K562 (cell line): ENCODE results near the gene ADGRD1. TPM values are rescaled to one million over a fixed set of nuclear protein-coding genes. Genes with fewer than 3 reads are reported as not detected.

Experiments
- ATAC-seq: fragments of 200-7000 bp; cut with Tn5 transposase; 3 replicates; pipeline ENCODE4 v1.9.1; 2020; ENCODE audit warnings: moderate library complexity
- BruUV-seq: library from RNA; stranded (reverse); fragments of 400-500 nt; replicated peaks from 2 replicates; lab custom pipeline; 2021; lab: Mats Ljungman, UMichigan
- CTCF ChIA-PET: fragments of 300-600 bp; formaldehyde crosslinking; extraction: SDS; loops from one replicate; lab custom pipeline; 2021; ENCODE audit warnings: low intra/inter-chr PET ratio; lab: Yijun Ruan, JAX
- POLR2A ChIA-PET: fragments of 300-600, 350-650 bp; sonication (Branson Sonifier 250); formaldehyde crosslinking; extraction: SDS; loops from one replicate; lab custom pipeline; 2021; ENCODE audit warnings: antibody characterized with exemption, inconsistent platforms; lab: Yijun Ruan, JAX
- DNase-seq, 4 experiments: peaks; one replicate each; pipeline versions ENCODE4 v3.0.0 to v3.0.0-alpha.2; 2011 to 2018; ENCODE audit warnings: low spot score in 3 of 4, mixed read lengths in 3 of 4; ENCODE audit errors: extremely low read depth in 1 of 4
- FAIRE-seq: peaks from 2 replicates; lab custom pipeline; 2011; peaks lifted over from hg19 to GRCh38; lab: Jason Lieb, UNC
- H2AFZ ChIP-seq: 2 replicates; pipeline ENCODE4 v1.6.0; 2011; ENCODE audit warnings: low read depth, low read length, control low read depth, inconsistent platforms
- H3K27ac ChIP-seq: fragments of 200-600 bp; 3 replicates; pipeline ENCODE4 v1.8.0; 2011; ENCODE audit warnings: low read depth, mild to moderate bottlenecking, control low read depth, inconsistent platforms, low read length, moderate library complexity, mixed read lengths; ENCODE audit errors: extremely low read depth
- H3K27me3 ChIP-seq, 2 experiments: fragments of 300-600 bp in 1 of 2; 2 replicates in 1 of 2; 3 replicates in 1 of 2; pipeline versions ENCODE4 v1.6.0 to v1.8.0; 2011; ENCODE audit warnings: inconsistent platforms in 2 of 2, low read length in 2 of 2, mild to moderate bottlenecking in 1 of 2, mixed read lengths in 1 of 2, moderate library complexity in 1 of 2; ENCODE audit not compliant: control insufficient read depth in 2 of 2, insufficient read depth in 2 of 2
- H3K36me3 ChIP-seq: fragments of 300-600 bp; 3 replicates; pipeline ENCODE4 v1.8.0; 2011; ENCODE audit warnings: mild to moderate bottlenecking, low read length, inconsistent platforms; ENCODE audit not compliant: control insufficient read depth, insufficient read depth
- H3K4me1 ChIP-seq, 2 experiments: fragments of 200-600 bp in 1 of 2; replicated peaks in 1 of 2; 2 replicates in 1 of 2; 3 replicates in 1 of 2; pipeline versions ENCODE4 v1.5.1 to v1.8.0; 2011; ENCODE audit warnings: inconsistent platforms in 2 of 2, low read length in 2 of 2, mild to moderate bottlenecking in 1 of 2, mixed read lengths in 1 of 2, moderate library complexity in 1 of 2; ENCODE audit not compliant: control insufficient read depth in 2 of 2, insufficient read depth in 2 of 2
- H3K4me2 ChIP-seq: 2 replicates; pipeline ENCODE4 v1.6.1; 2011; ENCODE audit warnings: low read length, control low read depth, inconsistent platforms, mixed read lengths; ENCODE audit not compliant: insufficient read depth
- H3K4me3 ChIP-seq: fragments of 200-600 bp; sonication (generic), shearing (Covaris generic); 2 replicates; pipeline ENCODE4 v1.5.1; 2016; ENCODE audit warnings: control low read depth, inconsistent platforms
- H3K79me2 ChIP-seq: fragments of 200-600 bp; 3 replicates; pipeline ENCODE4 v1.8.0; 2011; ENCODE audit warnings: low read length, inconsistent platforms; ENCODE audit not compliant: control insufficient read depth, insufficient read depth
- H3K9ac ChIP-seq, 2 experiments: 2 replicates each; pipeline versions ENCODE4 v1.6.0 to v1.6.1; 2011; ENCODE audit warnings: low read depth in 2 of 2, low read length in 2 of 2, control low read depth in 1 of 2, inconsistent platforms in 1 of 2, mild to moderate bottlenecking in 1 of 2, mixed read lengths in 1 of 2; ENCODE audit not compliant: insufficient read depth in 1 of 2
- H3K9me1 ChIP-seq: one replicate; pipeline ENCODE4 v1.6.0; 2011; ENCODE audit warnings: inconsistent platforms, mild to moderate bottlenecking, low read length, moderate library complexity; ENCODE audit not compliant: control insufficient read depth, insufficient read depth
- H3K9me3 ChIP-seq: replicated peaks from 2 replicates; pipeline ENCODE4 v1.5.1; 2011; ENCODE audit warnings: low read depth, low read length, inconsistent platforms; ENCODE audit not compliant: control insufficient read depth, insufficient read depth
- H4K20me1 ChIP-seq: replicated peaks from 2 replicates; pipeline ENCODE4 v1.6.1; 2011; ENCODE audit warnings: low read length, inconsistent platforms, mixed read lengths; ENCODE audit not compliant: control insufficient read depth, insufficient read depth
- CEBPB ChIP-seq: fragments of 450-650 bp; IDR thresholded peaks from 2 replicates; pipeline ENCODE4 v1.6.1; 2016; ENCODE audit warnings: missing genetic modification characterization, missing compliant biosample characterization
- CXXC5 ChIP-seq: fragments of 250-450 bp; sonication (Bioruptor Pico); IDR thresholded peaks from 2 replicates; pipeline ENCODE4 v1.8.0; 2022; ENCODE audit warnings: inconsistent platforms, mild to moderate bottlenecking, moderate library complexity
- DLX4 ChIP-seq: fragments of 250-450 bp; sonication (Bioruptor Pico); IDR thresholded peaks from 2 replicates; pipeline ENCODE4 v1.6.1; 2021; ENCODE audit warnings: mild to moderate bottlenecking
- DMBX1 ChIP-seq: fragments of 250-450 bp; sonication (Bioruptor Pico); IDR thresholded peaks from 2 replicates; pipeline ENCODE4 v1.8.0; 2022; ENCODE audit warnings: inconsistent platforms, mild to moderate bottlenecking, moderate library complexity, borderline replicate concordance
- ILF3 ChIP-seq: fragments of 450-650 bp; IDR thresholded peaks from 2 replicates; pipeline ENCODE4 v1.6.1; 2018; ENCODE audit warnings: antibody characterized with exemption, mild to moderate bottlenecking, moderate library complexity, borderline replicate concordance
- KLF6 ChIP-seq: fragments of 250-450 bp; sonication (Bioruptor Pico); IDR thresholded peaks from 2 replicates; pipeline ENCODE4 v1.4.0; 2020; ENCODE audit warnings: mild to moderate bottlenecking, moderate library complexity, borderline replicate concordance
- NFATC3 ChIP-seq: fragments of 450-650 bp; IDR thresholded peaks from 2 replicates; pipeline ENCODE4 v1.6.1; 2017; ENCODE audit warnings: mild to moderate bottlenecking
- NFRKB ChIP-seq: fragments of 450-650 bp; IDR thresholded peaks from 2 replicates; pipeline ENCODE4 v1.6.1; 2016; ENCODE audit warnings: low read depth
- SMAD4 ChIP-seq: fragments of 250-450 bp; sonication (Bioruptor Pico); conservative IDR thresholded peaks from 2 replicates; pipeline ENCODE4 v1.8.0; 2021; ENCODE audit warnings: inconsistent platforms, mild to moderate bottlenecking, moderate library complexity
- ZBED1 ChIP-seq: IDR thresholded peaks from 2 replicates; pipeline ENCODE4 v1.6.1; 2014
- ZBTB9 ChIP-seq: fragments of 450-650 bp; formaldehyde crosslinking; IDR thresholded peaks from 2 replicates; pipeline ENCODE4 v1.4.0; 2020; ENCODE audit warnings: mild to moderate bottlenecking, moderate library complexity
- ZNF431 ChIP-seq: sonication (generic); formaldehyde crosslinking; IDR thresholded peaks from 2 replicates; pipeline ENCODE4 v1.8.0; 2022; ENCODE audit warnings: mild to moderate bottlenecking, missing genetic modification reagents
- WGBS: fragments of 100-300 bp; shearing (Covaris generic); methylation state at CpG from one replicate; pipeline ENCODE4 v1.1.6; 2016; ENCODE audit warnings: low coverage, mixed read lengths; ENCODE audit not compliant: insufficient coverage; ENCODE audit errors: missing lambda C conversion rate; 5-methylcytosine and 5-hydroxymethylcytosine counted together
- in situ Hi-C: fragments of 300-500 bp; cut with MboI; formaldehyde crosslinking; loops from 4 replicates; pipeline ENCODE4 v1.15.0; 2018; ENCODE audit warnings: inconsistent platforms, mixed read lengths
- intact Hi-C: fragments of 100-400 bp; cut with micrococcal nuclease; formaldehyde crosslinking; loops from 2 replicates; pipeline ENCODE4 v1.14.2; 2022
- polyA plus RNA-seq, 8 experiments: library from polyadenylated mRNA; depleted of rRNA in 4 of 8; stranded (reverse) in 5 of 8; unstranded in 3 of 8; fragments of >200 nt; fragmentation: Nextera tagmentation in 2 of 8; fragmentation: Illumina TruSeq in 1 of 8; extraction: Ambion mirVana in 2 of 8; extraction: Trizol in 1 of 8; gene quantifications; 2 replicates each; pipeline versions ENCODE4 v1.2.1 to v1.2.3, GENCODE V29; 2011 to 2014; ENCODE audit warnings: inconsistent platforms in 1 of 8, missing spikeins in 1 of 8
- total RNA-seq, 7 experiments: library from RNA; depleted of rRNA in 6 of 7; stranded (reverse); fragments of >200 nt in 6 of 7; fragmentation: Illumina TruSeq in 2 of 7; extraction: Trizol in 2 of 7; gene quantifications; 2 replicates each; pipeline versions ENCODE4 v1.2.1 to v1.2.3, GENCODE V29; 2011 to 2021; ENCODE audit warnings: low replicate concordance in 1 of 7

Gene ADGRD1
- total and polyA plus RNA-seq, 9 of the 15 experiments (the other 6 are each of a cell fraction or from before 2014, with no cell fraction given) = 1.7 to 11.7 (median 3.3) TPM

- TF ChIP-seq ZBTB9 (CRISPR knock-in tag) = no peak
- no peak for TF ChIP-seq NFRKB
- no peak for TF ChIP-seq CXXC5 (CRISPR knock-in tag)
- no peak for TF ChIP-seq ZBED1
- TF ChIP-seq SMAD4 (CRISPR knock-in tag) = no peak
- no peak for TF ChIP-seq NFATC3
- TF ChIP-seq CEBPB (tag) = no peak
- no peak for TF ChIP-seq ILF3
- no peak for TF ChIP-seq DLX4
- TF ChIP-seq ZNF431 = no peak
- TF ChIP-seq KLF6 = no peak
- no peak for TF ChIP-seq DMBX1 (CRISPR knock-in tag)
- TF ChIP-seq, all 486 proteins: peak for 0
- no peaks in the 10 kb centered on the region for H4K20me1 ChIP-seq
- no peak overlapping the region for H3K27ac ChIP-seq
- CTCF ChIA-PET = no interaction called here
- H3K4me2 ChIP-seq = no peak overlapping the region
- H3K4me3 ChIP-seq = no peak overlapping the region
- H2AFZ ChIP-seq = no peak overlapping the region
- FAIRE-seq = no peak
- 41% methylated on average over 9 of the region's 9 CpGs for WGBS
- H3K27me3 ChIP-seq = peaks cover 0 to 35% of the 10 kb centered on the region in 2 experiments; a peak in 4 of 5 replicates
- intact Hi-C loops = no loop called here
- H3K9ac ChIP-seq = no peak overlapping the region
- H3K79me2 ChIP-seq = no peaks in the 10 kb centered on the region
- H3K9me3 ChIP-seq = peaks cover 3% of the 10 kb centered on the region
- peaks cover 6 to 8% of the 10 kb centered on the region in 2 experiments; a peak in 2 of 5 replicates for H3K4me1 ChIP-seq
- no peaks in the 10 kb centered on the region; the same call in 2 of the 3 replicates for H3K36me3 ChIP-seq
- POLR2A ChIA-PET = interaction anchor here (0.5 to 1.2 kb wide), 2 partner anchors 12 to 20 kb away, joined by 3 to 5 read pairs; no protein-coding TSS in a partner anchor
- in situ Hi-C loops = no loop called here
- no peaks in the 10 kb centered on the region for H3K9me1 ChIP-seq
- DNase-seq = no peak
- ATAC-seq = no peak
- BruUV-seq = no TSS peak
Measured at GRCh38 chr12:130961921-130962451, 8.3 kb downstream of the ADGRD1 start.
